GM20431 (cell line): Measurements from ENCODE around the gene ITGA3.

Source experiments
- in situ Hi-C: fragments of 300-500 bp; cut with MseI, MboI; formaldehyde crosslinking; loops from one replicate; pipeline ENCODE4 v1.15.0; 2020; ENCODE audit warnings: low sequenced_read_pairs; ENCODE audit not compliant: unreplicated experiment

The ITGA3 gene

GRCh38 chr17:50118076-50118827, 62.3 kb downstream of the ITGA3 start:
- in situ Hi-C loops, result no loop called here

- in situ Hi-C loops, result no loop called here
Observed at GRCh38 chr17:50118828-50119218, 62.9 kb downstream of the ITGA3 start.

GRCh38 chr17:50120475-50121253, 64.8 kb downstream of the ITGA3 start:
- in situ Hi-C loops, result no loop called here

DNA sequence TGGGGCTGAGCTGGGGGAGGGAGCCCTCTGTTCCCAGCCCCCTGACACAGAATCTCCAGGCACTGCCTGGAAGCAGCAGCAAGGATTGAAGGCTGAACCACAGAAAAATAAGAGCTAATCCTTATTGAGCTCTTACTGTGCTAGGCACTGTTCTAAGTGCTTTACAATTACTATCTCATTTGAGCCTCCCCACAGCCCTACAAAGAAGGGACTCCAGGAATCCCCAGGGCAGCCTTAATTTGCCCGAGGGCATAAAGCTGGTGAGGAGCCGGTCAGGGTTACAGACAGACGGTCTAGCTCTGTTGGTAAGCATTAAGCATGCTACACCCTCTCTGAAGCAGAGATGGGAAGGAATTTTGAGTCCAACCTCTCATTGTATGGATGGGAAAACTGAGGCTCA, 67.0 kb downstream of the ITGA3 start:
- in situ Hi-C loops, result no loop called here

GRCh38 chr17:50123649-50124349, 67.9 kb downstream of the ITGA3 start:
- in situ Hi-C loops, result no loop called here

DNA sequence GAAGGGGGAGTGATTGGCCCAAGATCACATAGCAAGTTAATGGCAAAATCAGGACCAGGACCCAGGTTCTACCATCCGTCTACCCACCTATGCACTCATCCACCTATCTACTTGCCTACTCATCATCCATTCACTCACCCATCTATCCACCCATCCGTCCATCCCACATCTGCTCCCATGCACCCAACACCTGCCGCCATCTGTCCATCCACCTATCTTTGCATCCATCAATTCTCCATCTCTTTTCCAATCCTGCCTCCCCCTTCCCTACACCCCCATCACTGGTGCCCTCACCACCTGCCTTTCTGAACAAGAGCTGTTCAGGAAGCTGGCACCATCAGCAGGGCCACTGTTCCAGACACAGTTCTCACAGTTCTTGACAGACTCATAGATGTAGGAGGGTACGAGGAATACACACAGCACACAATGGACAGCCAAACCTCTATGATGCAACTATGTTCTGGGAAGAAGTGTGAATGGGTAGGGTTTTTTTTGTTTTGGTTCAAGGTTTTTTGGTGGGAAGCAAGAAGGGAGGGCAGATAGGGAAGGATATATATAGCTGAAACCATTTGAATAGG, 69.6 kb downstream of the ITGA3 start:
- in situ Hi-C loops, result no loop called here

- in situ Hi-C loops, result no loop called here
Observed at GRCh38 chr17:50127697-50128361, 71.9 kb downstream of the ITGA3 start.

- in situ Hi-C loops, result no loop called here
Observed at GRCh38 chr17:50128441-50129352, 72.8 kb downstream of the ITGA3 start.

DNA sequence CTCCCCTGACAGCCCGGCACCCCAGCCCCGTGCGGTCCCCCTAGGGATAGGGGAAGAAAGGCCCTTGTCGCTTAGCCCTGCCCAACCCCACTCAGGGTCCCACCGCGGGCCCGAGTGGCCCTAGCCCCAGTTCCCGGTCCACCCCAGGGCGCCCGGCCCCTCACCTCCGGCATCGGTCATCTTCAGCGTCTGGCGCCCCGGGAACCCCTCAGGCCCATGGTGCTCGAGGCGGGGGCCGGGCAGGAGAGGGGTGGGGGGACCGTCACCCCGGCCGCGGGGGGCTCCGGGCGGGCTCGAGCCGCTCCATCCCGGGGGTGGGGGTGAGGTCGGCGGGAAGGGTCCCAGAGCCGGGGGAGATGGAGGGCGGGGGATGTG, 73.4 kb downstream of the ITGA3 start:
- in situ Hi-C loops, result no loop called here

DNA sequence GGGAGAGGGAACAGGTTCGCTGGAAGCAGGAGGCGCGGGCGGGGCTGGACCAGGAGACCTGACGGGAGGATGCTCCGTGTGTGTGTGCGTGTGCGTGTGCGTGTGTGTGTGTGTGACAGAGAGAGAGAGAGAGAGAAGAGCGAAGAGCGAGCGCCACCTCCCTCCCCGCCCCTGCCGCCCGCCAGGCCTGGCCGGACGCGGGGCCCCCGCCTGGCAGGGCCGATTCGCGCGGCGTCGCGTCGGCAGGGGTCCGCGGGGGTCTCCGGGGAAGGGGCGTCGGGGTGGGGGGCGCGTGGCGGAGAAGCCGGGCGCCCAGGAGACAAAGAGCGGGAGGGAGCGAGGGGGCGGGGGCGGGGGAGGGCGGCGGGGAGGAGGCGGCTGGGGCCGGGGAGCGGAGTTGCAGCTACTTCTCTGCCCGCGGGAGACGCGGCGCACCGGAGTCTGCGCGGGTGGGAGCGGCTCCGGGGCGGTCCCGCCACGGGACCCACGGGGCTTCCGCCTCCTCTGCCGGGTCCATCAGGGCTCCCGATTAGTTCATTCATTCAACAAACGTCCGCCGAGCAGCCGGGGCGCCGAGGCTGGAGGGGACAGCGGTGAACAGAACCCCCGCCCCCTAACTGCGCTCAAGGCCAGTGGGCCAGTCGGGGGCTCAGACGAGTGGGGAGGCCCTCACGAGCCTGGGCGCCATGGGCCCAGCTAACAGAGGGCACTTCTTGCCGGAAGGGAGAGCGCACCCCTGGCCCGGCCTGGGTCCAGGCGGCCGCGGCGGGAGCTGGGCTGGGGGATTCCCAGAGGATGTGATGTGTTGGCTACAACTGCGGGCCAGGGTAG, 74.0 kb downstream of the ITGA3 start, which contains the start of gene SAMD14:
SAMD14 (minus strand) TSS at position 433 of the 831 bp plus-strand sequence. CDS start 5,201 bp downstream, outside the sequence.
- in situ Hi-C loops, result no loop called here

GRCh38 chr17:50130559-50131305, 74.8 kb downstream of the ITGA3 start:
- in situ Hi-C loops, result no loop called here

DNA sequence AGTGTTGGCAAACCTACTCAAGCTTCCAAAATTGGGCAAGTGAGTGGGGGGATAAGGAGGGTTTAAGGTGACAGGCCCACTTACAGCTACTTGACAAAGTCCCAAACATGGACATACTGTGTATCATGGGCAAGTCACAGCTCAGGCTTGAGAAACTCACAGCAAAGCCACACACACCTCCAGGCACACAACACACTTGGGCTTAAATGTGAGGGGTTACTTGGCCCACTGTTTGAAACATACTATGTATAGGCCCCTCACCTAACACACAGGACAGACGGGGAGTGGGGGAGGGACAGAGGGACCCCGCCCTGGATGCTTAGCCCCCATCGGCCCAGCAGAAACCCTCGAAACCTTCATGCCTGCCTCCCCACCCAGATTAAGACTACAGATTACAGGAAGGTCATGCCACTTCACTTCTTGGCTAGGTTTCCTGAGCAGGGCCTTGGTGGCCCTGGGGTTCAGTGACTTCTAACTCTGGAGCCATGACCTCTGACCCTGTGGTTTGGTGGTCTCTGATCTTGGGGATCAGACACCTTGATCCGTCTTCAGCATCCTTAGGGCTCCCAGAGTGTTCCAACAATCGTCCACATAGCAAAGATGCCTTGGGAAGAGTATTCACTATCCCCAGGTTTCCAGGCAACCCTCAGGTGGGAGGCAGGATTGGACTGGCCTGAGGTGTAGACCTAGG, 76.3 kb downstream of the ITGA3 start:
- in situ Hi-C loops, result no loop called here

DNA sequence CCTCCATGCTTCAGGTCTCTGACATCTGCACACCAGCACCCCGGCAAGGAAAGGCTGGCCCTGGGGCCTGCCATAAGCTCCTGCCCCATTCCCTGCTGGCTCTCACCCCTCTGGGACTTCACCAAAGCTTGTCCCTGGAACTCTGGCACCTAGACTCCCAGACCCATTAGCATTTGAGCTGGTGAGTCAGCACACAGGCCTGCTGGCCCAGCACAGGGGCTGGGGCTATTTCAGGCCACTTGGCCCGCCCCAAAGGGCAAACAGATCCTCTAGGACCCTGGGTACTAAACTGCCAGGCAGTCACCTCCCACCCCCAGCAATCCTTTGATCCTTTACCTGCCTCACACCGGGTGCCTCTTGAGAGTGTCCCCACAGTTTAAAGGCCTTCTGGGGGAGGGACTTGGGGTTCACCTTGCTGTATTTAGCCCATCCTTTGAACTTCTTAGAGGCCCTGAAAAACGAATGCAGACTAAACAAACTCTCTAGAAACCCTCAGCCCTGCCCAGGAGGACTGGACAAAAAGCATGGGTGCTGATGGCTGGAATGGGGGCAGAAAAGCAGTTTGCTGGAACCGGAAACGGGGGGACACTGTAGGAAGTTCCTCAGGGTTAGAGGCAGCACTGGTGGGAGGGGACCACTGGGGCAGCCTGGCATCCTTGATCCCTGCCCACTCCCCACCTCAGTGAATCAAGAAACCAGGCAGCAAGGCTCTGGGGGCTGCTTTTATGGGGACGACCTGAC, 77.3 kb downstream of the ITGA3 start:
- in situ Hi-C loops, result no loop called here

GRCh38 chr17:50133769-50134099, 77.8 kb downstream of the ITGA3 start:
- in situ Hi-C loops, result no loop called here

- in situ Hi-C loops, result no loop called here
Observed at GRCh38 chr17:50134206-50135110, 78.5 kb downstream of the ITGA3 start.
